ENCODE data around the gene UBE2QL1.

DNA sequence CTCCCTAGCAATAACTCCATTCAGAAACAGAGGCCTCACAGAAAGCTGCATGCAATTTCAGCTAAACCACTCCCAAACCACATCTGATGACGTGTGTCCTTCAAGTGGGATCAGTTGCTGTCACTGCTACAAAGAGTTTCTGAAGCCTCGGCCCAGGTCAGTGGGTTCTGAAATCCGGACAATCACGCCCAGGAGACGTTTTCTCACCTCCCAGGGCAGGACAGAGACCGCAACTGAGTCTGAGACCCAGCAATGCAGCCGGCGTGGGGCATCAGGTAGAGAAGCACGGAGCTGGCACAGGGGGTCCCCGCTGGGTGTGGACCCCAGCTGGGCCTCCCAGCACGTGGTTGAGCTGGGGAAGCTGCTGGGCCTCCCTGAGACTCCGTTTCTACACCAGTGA lies 2.6 kb upstream of the UBE2QL1 start:
- no peak for TF ChIP-seq POLR2AphosphoS5 (IDR thresholded peaks at IDR 0.05; ENCODE audit: low read depth, low read length)
- no peak for TF ChIP-seq POLR2A (IDR thresholded peaks at IDR 0.05; ENCODE audit: low read depth, low read length)
- TF ChIP-seq TAF1 (IDR thresholded peaks at IDR 0.05; ENCODE audit: borderline replicate concordance, low read depth, low read length): no peak
